Osteoblast (primary cell): ENCODE measurements around the gene CYP46A1. TPM values are rescaled to one million over a fixed set of nuclear protein-coding genes. Genes with fewer than 3 reads are reported as not detected.
A peak's percentile ranks its signal among the peaks of the same experiment; 100 is the strongest.

ENCODE experiments used
- DNase-seq: peaks from one replicate; pipeline ENCODE4 v3.0.0; 2011; ENCODE audit warnings: low spot score, mixed read lengths; ENCODE audit not compliant: insufficient read length; ENCODE audit errors: missing footprints
- H2AFZ ChIP-seq: 2 replicates; pipeline ENCODE4 v1.6.0; 2011; ENCODE audit warnings: mild to moderate bottlenecking, low read length
- H3K27ac ChIP-seq: 2 replicates; pipeline ENCODE4 v1.5.1; 2011; ENCODE audit warnings: mild to moderate bottlenecking, low read depth, low read length, moderate library complexity
- H3K27me3 ChIP-seq: 2 replicates; pipeline ENCODE4 v1.6.0; 2012; ENCODE audit warnings: mild to moderate bottlenecking, control low read depth, inconsistent platforms, low read length, moderate library complexity; ENCODE audit not compliant: insufficient read depth
- H3K36me3 ChIP-seq: 2 replicates; pipeline ENCODE4 v1.5.1; 2011; ENCODE audit warnings: mild to moderate bottlenecking, low read length, control low read depth, moderate library complexity; ENCODE audit not compliant: insufficient read depth
- H3K4me1 ChIP-seq: 2 replicates; pipeline ENCODE4 v1.5.1; 2011; ENCODE audit warnings: mild to moderate bottlenecking, low read length, control low read depth, moderate library complexity; ENCODE audit not compliant: insufficient read depth
- H3K4me2 ChIP-seq: 2 replicates; pipeline ENCODE4 v1.6.0; 2011; ENCODE audit warnings: mild to moderate bottlenecking, low read length; ENCODE audit not compliant: insufficient read depth
- H3K4me3 ChIP-seq: fragments of 200-600 bp; sonication (generic); 3 replicates; pipeline ENCODE4 v1.5.1; 2012; ENCODE audit warnings: mild to moderate bottlenecking, low read length, inconsistent platforms; ENCODE audit not compliant: insufficient read depth
- H3K79me2 ChIP-seq: 2 replicates; pipeline ENCODE4 v1.6.0; 2012; ENCODE audit warnings: mild to moderate bottlenecking, low read length, control low read depth, inconsistent platforms; ENCODE audit not compliant: insufficient read depth
- H3K9me3 ChIP-seq: 2 replicates; pipeline ENCODE4 v1.5.1; 2011; ENCODE audit warnings: low read depth, low read length, control low read depth
- H4K20me1 ChIP-seq: 2 replicates; pipeline ENCODE4 v1.6.0; 2012; ENCODE audit warnings: mild to moderate bottlenecking, low read length, control low read depth; ENCODE audit not compliant: insufficient read depth
- total RNA-seq: library from RNA; depleted of rRNA; stranded (reverse); fragments of >200 nt; gene quantifications from 2 replicates; pipeline ENCODE4 v1.2.3, GENCODE V29; 2012
- TF ChIP-seq, protein P1 (sequence below): IDR thresholded peaks from 2 replicates; pipeline ENCODE4 v1.5.1; 2011; ENCODE audit warnings: mild to moderate bottlenecking, low read depth, low read length, moderate library complexity; ENCODE audit errors: extremely low read depth

Gene CYP46A1
- total RNA-seq, 1 donor = 0.36 TPM

DNA sequence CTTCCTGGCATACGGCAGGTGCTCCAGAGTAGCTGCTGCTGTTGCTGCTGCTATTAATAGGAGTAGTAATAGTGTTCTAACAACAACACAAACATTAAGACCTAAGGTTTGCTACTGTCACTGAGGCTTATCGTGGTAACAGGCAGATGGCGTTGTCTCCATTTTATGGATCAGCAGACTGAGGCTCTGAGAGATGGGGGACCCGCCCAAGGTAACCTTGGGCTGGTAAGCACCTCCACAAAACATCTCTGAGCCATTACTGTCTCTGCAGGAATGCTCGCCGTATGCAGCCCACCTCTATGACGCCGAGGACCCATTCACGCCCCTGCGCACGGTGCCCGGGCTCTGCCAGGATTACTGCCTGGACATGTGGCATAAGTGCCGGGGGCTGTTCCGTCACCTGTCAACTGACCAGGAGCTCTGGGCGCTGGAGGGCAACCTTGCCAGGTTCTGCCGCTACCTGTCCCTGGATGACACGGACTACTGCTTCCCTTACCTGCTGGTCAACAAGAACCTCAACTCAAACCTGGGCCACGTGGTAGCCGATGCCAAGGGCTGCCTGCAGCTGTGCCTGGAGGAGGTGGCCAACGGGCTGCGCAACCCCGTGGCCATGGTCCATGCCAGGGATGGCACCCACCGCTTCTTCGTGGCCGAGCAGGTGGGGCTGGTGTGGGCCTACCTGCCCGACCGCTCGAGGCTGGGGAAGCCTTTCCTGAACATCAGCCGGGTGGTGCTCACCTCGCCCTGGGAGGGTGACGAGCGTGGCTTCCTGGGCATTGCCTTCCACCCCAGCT is 31.9 kb upstream of the CYP46A1 start:
- H3K9me3 ChIP-seq = no peaks in the 10 kb centered on the region
- peaks cover 18% of the 10 kb centered on the region for H3K4me1 ChIP-seq
- H3K4me2 ChIP-seq = no peak overlapping the region
- no peak overlapping the region for H3K4me3 ChIP-seq
- no peak overlapping the region for H3K27ac ChIP-seq
- peak; percentile 56 for DNase-seq
- peaks cover 9% of the 10 kb centered on the region for H4K20me1 ChIP-seq
- no peak overlapping the region for H2AFZ ChIP-seq
- H3K27me3 ChIP-seq = no peaks in the 10 kb centered on the region
- H3K36me3 ChIP-seq = no peaks in the 10 kb centered on the region
- peaks cover 4% of the 10 kb centered on the region for H3K79me2 ChIP-seq
- TF ChIP-seq, protein P1, sequence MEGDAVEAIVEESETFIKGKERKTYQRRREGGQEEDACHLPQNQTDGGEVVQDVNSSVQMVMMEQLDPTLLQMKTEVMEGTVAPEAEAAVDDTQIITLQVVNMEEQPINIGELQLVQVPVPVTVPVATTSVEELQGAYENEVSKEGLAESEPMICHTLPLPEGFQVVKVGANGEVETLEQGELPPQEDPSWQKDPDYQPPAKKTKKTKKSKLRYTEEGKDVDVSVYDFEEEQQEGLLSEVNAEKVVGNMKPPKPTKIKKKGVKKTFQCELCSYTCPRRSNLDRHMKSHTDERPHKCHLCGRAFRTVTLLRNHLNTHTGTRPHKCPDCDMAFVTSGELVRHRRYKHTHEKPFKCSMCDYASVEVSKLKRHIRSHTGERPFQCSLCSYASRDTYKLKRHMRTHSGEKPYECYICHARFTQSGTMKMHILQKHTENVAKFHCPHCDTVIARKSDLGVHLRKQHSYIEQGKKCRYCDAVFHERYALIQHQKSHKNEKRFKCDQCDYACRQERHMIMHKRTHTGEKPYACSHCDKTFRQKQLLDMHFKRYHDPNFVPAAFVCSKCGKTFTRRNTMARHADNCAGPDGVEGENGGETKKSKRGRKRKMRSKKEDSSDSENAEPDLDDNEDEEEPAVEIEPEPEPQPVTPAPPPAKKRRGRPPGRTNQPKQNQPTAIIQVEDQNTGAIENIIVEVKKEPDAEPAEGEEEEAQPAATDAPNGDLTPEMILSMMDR = no peak

DNA sequence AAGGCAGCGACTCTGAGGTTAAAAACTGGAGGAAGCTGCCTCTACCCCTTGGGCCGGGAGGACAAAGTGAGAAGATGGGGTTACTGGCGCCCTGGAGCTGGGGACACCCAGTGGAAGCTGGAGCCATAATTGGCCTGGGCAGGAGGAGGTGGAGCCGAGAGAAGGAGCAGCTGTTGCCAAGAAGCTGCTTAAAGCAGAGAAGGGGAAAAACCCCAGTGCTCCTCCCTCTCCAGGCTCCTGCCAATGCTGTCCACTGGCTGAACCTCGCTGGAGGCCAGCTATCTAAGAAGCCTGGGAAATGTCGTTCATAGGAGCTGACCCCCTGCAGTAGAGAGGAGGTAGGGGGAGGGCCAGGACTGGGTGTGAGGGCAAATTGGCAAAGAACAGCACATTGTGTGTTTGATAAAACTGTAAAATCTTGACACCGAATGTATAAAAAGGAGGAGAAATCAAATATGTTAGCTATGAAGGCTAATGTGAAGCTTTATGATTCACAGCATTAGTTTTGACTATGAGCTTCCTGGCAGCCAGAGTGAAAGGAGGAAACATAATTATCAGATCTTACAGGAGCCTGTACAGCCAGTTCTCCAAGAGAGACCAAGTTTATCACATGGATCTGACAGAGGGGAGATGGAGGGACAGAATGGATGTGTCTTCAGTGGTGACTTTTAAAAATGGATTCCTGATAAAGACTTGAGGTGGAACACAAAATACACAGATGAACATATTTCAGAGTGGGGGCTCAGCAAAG is 29.7 kb upstream of the CYP46A1 start:
- peak; percentile 99 for DNase-seq
- TF ChIP-seq, protein P1 = no peak
- Histone ChIP-seq H3K36me3 (no peaks in the 10 kb centered on the region), H3K4me2 (no peak overlapping the region), H4K20me1 (peaks cover 9% of the 10 kb centered on the region), H3K9me3 (no peaks in the 10 kb centered on the region), H3K4me3 (no peak overlapping the region), H3K27me3 (no peaks in the 10 kb centered on the region), H3K27ac (no peak overlapping the region), H2AFZ (no peak overlapping the region), H3K79me2 (peaks cover 3% of the 10 kb centered on the region), H3K4me1 (peaks cover 11% of the 10 kb centered on the region)

DNA sequence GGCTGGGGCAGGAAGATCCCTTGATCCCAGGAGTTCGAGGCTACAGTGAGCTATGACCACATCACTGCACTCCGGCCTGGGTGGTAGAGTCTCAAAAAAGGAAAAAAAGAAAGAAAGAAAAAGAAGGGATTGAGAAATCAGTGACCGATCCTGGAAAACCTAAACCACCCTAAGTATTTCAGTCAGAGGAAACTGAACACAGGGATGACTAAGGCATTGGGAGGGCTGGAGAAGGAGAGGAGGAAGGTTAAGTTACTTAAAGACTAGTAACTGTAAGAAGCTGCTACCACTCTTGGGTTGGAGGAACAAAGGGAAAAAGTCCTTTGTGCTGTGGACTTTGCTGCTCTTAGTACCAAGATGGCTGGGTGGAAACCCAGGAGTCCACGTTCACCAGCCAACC is 28.6 kb upstream of the CYP46A1 start:
- peak; percentile 93 for DNase-seq
- H3K9me3 ChIP-seq = no peaks in the 10 kb centered on the region
- TF ChIP-seq, protein P1 = no peak

DNA sequence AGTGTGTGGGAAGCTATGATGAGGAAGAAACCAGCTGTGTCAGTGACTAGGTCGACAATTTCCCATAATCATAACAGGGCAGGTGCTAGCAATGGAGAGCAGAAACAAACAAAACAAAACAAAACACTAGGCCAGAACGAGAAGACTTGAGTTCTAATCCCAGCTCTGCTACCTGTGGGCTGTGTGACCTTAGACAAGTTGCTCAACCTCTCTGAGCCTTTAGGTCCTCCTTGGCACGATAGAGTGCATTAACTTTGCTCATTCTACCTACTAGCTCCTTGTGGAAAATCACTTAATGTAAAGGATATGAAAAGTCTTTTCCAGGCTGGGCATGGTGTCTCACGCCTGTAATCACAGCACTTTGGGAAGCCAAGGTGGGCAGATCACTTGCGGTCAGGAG is 27.9 kb upstream of the CYP46A1 start:
- H3K79me2 ChIP-seq = no peaks in the 10 kb centered on the region
- H3K27me3 ChIP-seq = no peaks in the 10 kb centered on the region
- H2AFZ ChIP-seq = no peak overlapping the region
- no peak overlapping the region for H3K4me2 ChIP-seq
- no peaks in the 10 kb centered on the region for H3K36me3 ChIP-seq
- TF ChIP-seq, protein P1 = no peak
- H3K27ac ChIP-seq = no peak overlapping the region
- H4K20me1 ChIP-seq = peaks cover 9% of the 10 kb centered on the region
- DNase-seq = no peak
- H3K4me3 ChIP-seq = no peak overlapping the region
- peaks cover 12% of the 10 kb centered on the region for H3K4me1 ChIP-seq
- H3K9me3 ChIP-seq = no peaks in the 10 kb centered on the region

More for the DNA sequence above, 28.6 kb upstream of the CYP46A1 start:
- no peak overlapping the region for H3K4me3 ChIP-seq
- peak overlapping the region; percentile 21 for H3K4me2 ChIP-seq
- H3K27ac ChIP-seq = no peak overlapping the region
- peaks cover 8% of the 10 kb centered on the region for H3K4me1 ChIP-seq
- no peaks in the 10 kb centered on the region for H3K36me3 ChIP-seq
- peaks cover 9% of the 10 kb centered on the region for H4K20me1 ChIP-seq
- no peaks in the 10 kb centered on the region for H3K79me2 ChIP-seq
- no peak overlapping the region for H2AFZ ChIP-seq
- H3K27me3 ChIP-seq = no peaks in the 10 kb centered on the region
